HG03354 (cell line): ENCODE results near the gene COL20A1.

Source experiments
- ATAC-seq: cut with Tn5 transposase; IDR thresholded peaks from one replicate; pipeline ENCODE4 v1.9.1; 2021; ENCODE audit warnings: mild to moderate bottlenecking; ENCODE audit not compliant: unreplicated experiment, poor library complexity, severe bottlenecking

Gene COL20A1

DNA sequence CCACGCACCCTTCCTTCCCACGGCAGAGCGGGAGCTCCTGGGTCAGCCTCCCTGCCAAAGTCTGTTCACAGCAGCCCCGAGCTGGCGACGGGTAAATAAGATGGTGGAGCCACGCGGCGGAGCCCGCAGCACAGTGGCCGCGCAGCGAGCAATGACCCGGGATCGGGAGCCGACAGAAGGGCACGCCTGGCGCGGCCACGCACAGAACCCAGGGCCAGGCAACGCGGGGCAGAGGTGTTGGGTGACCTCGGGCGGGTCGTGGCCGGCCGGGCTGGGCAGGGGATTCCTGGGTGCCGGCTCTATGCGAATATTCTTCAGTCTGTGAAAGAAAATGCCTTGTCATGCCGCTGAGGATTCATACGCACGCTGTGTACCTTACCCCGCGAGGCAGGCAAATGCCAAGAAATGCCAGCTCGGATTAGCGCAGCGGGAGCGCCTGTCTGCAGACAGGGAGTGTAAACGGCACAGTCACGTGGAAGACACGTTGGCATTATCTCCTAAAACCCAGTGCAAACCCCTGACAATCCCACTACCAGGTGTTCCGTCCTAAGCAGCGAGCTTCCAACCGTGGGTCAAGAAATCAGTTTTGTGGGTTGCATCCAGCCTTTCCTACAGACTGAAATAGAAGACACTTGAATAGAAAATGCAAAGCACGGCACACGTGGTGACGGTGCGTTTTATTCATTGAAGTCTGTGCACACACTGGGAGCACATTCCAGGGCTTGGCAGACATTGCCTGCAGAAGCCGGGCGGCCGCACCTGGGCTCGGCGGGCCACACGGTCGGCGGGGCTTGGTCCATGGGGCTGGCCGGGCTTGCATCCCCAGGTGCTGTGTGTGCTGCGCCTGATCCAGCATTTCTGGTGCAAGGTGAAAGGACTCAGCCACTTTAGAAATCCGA, 49.8 kb downstream of the COL20A1 start:
- no peak for ATAC-seq

DNA sequence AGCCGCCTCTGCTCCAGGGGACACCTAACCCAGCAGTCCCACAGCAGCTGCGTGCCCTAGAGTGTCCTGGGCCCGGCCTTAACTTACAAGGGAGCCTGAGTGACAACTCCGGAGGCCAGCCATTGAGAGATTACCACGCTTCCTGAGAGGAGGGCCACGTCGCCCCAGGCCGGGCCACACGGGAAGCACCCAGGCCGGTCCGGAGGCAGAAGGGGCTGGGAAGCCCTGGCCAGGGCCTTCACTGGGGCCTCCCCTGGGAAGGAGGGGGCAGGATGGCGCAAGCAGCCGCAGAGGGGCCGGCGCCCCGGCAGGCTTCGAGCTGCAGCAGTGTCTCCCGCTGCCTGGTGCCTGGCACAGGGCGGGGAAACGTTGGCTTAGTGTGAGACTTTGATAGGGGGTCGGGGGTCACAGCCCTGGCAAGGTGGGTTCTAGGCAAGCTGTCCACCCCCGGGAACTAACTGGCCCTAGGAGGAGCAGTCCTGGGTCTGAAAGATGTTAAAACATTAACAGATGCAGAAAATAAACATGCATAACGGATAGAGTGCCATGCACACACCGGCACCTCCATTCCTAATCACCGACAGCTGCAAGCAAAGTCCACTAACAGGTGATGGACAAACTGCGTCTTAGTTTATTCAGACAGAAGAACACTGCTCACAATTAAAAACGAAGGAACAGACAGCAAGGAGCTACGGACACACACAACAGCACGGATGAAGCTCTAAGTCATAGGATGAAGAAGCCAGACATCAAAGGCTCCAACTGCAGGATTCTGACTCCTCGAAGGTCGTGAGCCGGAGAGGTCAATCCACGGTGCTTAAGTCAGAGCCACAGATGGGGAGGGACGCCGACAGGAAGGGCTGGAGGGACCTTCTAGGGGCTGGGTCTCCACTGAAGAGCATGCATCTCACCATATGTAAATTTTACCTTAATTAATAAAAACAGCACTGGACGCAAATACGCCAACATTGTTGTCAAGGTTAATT, 50.8 kb downstream of the COL20A1 start:
- no peak for ATAC-seq

DNA sequence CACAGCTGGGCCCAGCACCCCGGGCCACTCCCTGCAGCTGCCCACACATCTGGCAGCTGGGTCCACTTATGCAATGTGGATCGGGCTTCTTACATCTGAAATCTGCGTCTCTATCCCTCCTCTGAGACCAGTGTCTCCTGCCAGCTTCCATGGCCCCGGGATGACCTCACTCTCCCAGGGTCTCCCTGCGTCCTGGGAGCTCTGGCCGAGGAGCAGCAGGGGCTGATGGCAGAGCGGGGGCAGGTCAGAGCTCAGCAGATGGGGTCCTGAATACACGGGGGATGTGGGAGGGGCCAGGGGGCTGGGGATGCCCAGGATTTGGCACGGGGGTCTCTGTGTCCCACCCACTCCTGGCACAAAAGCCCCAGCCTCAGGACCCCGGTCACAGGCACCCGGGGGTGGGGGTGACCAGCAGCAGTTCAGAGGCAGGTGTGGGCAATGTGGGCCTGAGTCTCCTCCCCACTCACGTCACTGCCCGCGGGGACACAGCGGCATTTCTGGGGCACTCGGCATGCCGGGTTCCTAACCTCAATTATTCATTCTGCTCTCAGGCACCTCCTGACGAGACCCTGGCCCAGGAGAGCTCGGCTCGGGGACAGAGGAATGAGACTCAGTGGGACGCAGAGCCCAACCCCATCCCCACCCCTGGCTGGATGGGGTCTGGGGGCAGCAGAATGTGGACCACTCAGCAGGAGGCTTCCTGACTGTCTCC, 51.8 kb downstream of the COL20A1 start:
- no peak for ATAC-seq

DNA sequence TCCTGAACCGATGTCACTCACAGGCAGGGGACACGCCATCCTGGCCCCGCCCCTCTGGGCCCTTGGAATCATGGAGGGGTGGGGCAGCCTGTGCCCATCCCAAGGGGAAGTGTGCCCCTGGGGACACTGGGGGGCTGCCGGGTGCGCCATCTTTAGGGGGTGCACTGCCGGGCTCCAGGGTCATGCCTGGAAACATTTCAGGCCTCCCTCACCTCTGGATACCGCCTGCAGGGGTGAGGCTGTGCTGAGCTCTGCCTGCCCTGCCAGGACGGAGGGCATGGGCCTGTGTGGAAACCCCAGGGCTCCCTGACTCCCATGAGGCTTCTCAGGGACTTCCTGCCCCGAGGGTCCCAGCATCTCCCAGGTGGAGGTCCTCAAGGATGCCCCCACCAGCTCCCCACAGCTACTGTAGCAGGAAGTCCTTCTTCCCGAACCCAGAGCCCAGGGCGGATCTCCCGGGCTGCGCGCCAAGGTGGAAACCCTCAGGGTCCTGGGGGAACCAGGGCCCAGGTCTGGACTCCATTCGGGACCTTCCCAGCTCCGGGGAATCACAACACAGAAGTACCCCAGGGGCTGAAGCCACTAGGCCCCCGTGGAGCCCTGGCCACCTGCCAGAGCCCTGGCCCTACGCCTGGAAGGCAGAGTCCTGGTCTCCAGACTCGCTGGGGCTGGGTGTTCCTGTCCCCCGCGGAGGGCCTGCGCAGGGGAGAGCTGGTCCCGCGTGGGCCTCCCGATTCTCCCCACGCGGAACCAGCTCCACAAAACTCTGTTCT, 52.5 kb downstream of the COL20A1 start:
- no peak for ATAC-seq

DNA sequence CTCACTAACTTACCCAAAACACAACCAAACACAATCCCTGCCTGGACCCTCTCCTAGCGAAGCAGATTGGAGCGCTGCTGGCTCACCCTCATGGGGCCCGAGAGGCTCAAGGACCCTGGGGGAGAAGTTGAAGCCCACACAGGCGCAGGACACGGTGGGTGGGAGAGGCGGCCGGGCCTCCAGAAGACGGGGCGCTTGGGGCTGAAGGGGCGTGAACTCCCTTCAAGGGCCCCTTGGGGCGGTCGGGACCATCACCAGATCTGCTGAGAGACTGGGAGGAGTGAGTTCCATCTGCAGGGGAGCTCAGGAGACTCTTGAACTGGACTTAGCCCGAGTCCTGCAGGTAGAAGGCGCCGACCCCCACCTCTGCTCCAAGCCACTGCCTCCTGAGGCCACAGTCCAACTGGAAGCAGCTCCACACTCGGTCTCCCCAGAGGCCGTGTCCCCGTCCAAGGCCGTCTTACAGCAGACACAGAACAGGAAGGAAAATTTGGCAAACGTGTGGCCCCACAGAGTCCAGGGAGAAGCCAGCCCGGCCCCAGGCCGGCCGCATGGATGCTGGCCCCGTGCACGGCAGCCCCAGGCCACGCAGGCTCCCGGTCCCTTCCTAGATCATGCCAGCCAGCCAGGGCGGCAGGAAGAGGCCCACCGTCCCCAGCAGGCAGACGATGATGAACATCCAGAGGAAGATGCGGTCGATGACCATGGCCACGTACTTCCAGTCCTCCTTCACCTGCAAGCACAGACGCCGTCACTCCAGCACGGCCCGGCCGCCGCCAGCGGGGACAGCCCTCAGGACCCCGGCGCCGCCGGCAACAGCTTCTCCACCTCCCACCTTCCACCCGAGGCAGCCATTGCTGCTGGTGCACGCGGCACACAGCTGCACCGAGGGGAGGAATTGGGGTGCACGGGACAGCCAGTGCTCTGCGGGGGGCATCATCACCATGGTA, 53.4 kb downstream of the COL20A1 start:
- ATAC-seq = no peak

DNA sequence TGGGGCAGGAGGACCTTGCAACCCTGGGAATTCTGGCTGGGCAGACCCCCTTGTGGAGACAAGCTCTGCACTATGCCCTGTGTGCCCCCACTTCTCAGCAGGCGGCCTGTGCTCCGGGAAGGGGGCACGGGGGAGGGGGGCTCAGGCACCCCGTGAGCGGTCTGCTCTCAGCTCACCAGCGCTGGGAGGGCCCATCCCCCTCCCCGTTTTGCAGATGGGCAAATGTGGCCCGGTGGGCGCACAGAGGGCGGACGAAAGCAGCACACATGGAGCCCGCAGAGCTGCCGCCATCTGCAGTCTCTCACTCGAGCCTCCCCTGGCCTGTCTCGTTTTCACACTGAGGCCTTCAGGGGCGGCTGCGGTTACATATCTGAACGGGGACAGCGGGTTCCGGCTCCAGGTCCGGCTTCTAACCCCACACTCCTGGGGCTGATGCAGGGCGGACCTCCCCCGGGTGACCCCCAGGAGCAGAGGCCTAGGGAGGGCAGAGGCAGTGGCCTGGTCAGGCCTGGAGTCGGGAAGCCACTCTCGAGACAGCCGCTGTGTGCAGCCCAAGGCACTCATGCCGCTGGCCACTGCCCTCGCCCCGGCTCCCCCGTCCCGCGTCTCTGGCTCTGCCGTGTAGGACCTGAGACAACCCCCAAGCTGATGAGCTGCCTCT, 54.2 kb downstream of the COL20A1 start:
- no peak for ATAC-seq

DNA sequence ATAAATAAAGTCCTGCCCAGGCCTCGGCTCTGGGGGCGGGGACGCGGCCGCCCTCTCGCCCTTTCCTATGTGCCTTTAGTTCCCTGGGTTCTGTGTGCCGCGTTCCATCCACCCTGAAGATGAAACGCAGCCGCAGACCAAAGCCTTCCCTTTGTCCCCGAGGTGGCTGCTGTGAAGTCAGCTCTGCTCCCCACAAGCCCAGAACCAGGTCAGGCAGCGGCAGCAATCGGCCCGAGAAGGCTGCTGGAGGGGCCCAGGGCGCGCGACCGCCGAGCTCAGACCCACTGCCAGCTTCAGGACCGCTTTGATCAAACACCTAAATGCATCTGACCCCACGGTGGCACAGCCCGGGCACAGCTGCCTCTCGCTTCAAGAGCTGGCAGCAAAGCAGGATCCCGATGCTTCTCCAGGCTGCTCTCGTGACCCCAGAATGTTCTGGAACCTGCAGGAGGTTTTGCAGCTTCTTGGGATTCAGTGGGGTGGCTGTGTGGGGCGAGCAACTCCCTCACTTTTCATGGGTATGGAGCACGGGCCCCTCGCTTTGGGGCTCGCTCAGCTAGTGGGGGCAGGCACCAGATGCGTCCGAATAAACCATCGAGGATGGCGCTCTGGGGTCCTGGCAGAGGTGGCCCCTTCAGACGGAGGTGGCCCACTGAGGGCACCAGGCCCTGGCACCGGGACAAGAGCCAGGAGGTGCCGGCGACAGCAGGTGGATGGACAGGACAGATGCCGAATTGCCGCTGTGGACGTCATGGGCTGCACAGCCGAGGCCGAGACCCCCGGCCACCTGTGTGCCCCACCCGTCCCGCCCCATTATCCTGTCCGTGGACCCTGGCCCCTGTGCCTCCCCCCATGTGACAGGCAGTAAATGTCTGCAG, 55.2 kb downstream of the COL20A1 start:
- ATAC-seq = no peak

DNA sequence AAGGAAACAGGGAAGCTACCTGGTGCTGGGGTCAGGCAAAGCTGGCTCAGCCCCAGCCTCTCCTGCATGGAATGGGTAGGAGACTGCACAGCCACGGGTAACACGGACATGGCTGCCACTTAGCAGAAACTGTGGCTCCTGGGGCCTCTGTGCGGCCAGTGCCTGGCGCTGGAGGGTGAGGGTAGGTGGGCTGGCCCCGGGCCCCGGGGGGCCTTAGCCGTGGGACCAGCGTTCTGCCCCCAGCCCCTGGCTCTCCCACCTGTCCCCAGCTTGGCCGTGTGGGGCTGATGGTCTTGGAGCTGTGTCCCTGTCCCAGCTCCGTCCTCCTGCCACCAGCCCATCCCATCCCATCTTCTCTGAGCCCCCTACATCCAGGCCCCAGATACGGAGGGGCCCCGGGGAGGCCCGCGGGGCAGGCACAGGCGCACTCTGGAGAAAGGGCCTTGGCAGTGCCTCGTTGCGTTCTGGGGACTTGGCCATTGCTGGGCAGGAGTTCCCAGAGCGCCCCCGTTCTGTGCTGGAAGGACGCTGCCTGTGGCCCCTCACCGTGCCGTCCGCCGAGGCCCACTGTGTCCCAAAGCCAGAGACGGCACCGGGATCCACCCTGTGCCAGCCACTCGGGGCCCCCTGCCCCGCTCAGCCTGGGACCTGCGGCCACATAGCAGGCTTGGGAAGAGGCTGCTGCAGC, 56.0 kb downstream of the COL20A1 start:
- no peak for ATAC-seq

DNA sequence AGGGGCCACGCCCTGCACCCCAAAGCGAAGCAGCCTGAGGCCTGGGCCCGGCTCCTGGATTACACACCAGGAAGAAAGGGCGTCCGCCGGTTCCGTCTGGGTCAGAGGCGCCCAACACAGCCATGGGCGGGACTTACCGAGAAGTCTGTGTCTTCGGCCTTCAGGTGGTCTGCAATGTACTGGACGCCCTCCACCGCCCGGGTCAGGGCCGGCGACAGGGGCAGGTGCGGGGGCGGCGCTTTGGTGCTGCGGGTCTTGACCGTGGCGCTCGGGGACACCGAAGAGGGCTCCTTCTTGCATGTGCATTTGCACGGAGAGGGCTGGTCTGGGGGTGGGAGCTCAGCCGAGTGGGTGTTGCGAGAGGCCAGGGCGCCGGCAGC, 56.5 kb downstream of the COL20A1 start:
- no peak for ATAC-seq

DNA sequence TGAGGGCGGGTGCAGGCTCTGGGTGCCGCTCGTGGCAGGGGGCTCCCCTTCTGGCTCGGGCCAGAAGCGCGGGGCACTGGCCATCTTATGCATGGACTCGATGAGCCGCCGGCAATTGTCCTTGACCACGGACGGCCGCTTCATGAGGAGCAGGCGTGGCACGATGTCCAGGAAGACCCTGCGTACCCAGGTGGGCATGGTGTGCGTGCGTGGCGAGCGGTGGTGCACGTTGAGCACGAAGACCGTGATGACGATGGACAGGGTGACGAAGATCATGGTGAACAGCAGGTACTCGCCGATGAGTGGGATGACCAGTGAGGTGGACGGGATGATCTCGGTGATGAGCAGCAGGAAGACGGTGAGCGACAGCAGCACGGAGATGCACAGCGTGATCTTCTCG, 57.2 kb downstream of the COL20A1 start:
- ATAC-seq = no peak

DNA sequence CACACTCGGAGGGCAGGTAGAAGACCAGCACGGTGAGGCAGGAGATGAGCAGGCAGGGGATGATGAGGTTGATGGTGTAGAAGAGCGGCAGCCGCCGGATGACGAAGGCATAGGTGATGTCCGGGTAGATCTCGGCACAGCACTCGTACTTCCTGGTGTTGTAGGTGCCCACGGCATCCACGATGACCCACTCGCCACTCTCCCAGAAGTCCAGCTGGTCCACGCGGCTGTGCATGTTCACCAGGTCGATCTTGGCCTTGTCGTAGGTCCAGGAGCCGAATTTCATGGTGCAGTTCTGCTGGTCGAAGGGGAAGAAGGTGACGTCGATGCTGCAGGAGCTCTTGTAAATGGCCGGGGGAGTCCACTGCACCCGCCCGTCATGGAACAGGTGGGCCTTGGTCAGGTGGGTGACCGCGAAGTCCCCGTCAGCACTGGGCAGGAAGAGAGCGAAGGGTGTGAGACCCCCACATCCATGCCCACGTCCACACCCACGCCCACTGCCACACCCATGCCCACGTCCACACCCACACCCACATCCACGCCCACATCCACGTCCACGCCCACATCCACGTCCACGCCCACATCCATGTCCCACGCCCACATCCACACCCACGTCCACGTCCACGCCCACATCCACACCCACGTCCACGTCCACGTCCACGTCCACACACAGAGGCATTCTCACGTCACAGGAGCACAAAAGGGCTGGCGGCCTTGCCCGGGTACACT, 57.8 kb downstream of the COL20A1 start:
- no peak for ATAC-seq

DNA sequence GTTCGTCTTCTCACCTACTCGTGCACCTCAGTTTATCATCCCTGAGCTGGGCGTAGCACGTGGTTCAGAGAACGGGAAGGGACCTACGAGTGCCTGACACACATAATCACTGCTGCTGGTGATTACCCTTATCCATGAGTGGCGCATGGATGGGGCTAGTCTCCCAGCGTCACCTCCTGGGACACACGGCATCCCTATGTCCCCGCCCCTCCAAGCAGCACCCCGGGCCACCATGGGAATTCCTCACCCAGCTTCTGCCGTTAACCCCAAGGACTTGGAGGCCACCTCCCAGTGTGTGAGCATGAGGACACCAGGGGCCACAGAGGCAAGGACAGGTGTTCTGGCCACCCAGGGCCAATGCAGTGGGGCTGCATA, 58.3 kb downstream of the COL20A1 start:
- ATAC-seq = no peak

DNA sequence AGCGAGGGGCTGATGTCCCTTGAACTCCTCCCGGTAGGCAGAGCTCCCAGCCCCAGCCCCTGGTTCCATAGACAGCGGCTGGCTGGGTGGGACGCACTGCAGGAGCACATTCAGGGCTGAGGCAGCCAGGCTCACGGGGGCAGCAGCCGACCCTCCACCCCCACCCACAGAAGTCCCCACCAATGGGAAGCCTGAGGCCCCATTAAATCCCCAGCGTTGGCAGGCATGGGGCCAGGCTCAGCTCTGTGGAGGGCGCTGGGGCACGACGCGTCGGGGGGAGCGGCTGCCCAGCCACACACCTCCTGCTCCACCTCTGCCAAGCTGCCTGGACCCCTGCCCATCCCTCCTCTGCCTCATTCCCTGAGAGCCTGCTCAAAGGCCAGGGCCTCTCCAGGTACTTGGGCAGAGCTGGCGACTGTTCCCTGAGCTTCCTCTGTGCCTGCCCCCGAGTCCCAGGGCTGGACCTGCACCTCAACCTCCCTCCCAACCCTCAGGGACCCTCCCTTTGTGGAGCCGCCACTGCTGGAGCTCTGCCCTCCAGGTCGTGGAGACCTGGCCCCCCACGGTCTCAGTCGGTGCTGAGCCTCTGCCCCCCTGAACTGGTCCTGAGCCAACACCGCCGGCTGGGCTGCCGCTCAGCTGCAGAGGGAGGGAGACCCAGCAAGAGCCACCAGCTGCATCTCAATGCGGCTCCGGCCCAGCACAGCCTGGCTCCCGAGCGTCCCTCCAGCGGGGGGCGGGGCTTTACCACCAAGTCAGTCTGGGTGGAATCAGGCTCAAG, 59.0 kb downstream of the COL20A1 start:
- no peak for ATAC-seq

DNA sequence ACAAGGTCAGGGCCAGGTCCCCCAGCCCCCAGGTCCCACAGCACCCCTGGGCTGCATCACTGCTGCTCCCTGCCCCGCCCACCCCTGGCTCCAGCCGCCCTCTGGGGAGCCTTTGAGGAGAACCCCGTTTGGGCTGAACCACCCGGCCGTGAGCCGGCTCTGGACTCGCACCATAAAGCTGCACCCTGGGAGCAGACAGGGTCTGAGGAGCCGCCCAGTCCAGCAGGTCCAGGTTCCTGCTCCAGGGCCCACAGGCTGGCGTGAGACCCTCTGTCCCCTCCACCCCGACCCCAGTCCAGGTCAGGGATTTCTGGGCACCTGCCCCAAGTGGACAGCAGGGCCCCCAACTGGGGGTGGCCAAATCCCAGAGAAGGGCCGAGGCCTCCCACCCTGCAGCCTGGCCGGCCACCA, 59.8 kb downstream of the COL20A1 start:
- no peak for ATAC-seq
